OCI-LY1 (cell line): ENCODE data around the gene LRFN2.

ENCODE experiments used
- H2AFZ ChIP-seq: fragments of 200-600 bp; sonication (generic), shearing (Covaris generic); 2 replicates; pipeline ENCODE4 v1.6.0; 2014; ENCODE audit warnings: antibody characterized with exemption, mild to moderate bottlenecking, low read length
- H3F3A ChIP-seq: fragments of 200-600 bp; sonication (generic), shearing (Covaris generic); 2 replicates; pipeline ENCODE4 v1.6.0; 2014; ENCODE audit warnings: mild to moderate bottlenecking, antibody characterized with exemption, low read length, moderate library complexity; ENCODE audit not compliant: insufficient read depth
- H3K27ac ChIP-seq: fragments of 200-600 bp; sonication (generic); 2 replicates; pipeline ENCODE4 v1.5.1; 2014; ENCODE audit warnings: low read length, mixed run types, mild to moderate bottlenecking, low read depth; ENCODE audit not compliant: poor library complexity, severe bottlenecking
- H3K27me3 ChIP-seq: fragments of 200-600 bp; sonication (generic); 2 replicates; pipeline ENCODE4 v1.6.0; 2014; ENCODE audit warnings: antibody characterized with exemption, mild to moderate bottlenecking, low read length, moderate library complexity; ENCODE audit not compliant: insufficient read depth
- H3K36me3 ChIP-seq: fragments of 200-600 bp; sonication (generic); 2 replicates; pipeline ENCODE4 v1.6.1; 2014; ENCODE audit warnings: mild to moderate bottlenecking, antibody characterized with exemption, low read length, moderate library complexity, mixed read lengths; ENCODE audit not compliant: insufficient read depth
- H3K4me1 ChIP-seq: fragments of 200-600 bp; sonication (generic); 2 replicates; pipeline ENCODE4 v1.5.1; 2014; ENCODE audit warnings: mild to moderate bottlenecking, low read length, moderate library complexity; ENCODE audit not compliant: insufficient read depth, severe bottlenecking
- H3K4me2 ChIP-seq: fragments of 200-600 bp; sonication (generic), shearing (Covaris generic); 2 replicates; pipeline ENCODE4 v1.6.1; 2014; ENCODE audit warnings: low read length
- H3K4me3 ChIP-seq: fragments of 200-600 bp; sonication (generic); 2 replicates; pipeline ENCODE4 v1.5.1; 2014; ENCODE audit warnings: low read length, low read depth, mild to moderate bottlenecking, mixed read lengths; ENCODE audit not compliant: poor library complexity, severe bottlenecking
- H3K79me2 ChIP-seq: fragments of 200-600 bp; shearing (Covaris generic); 2 replicates; pipeline ENCODE4 v1.6.1; 2016; ENCODE audit warnings: mixed run types, low read length, mixed read lengths; ENCODE audit not compliant: insufficient read depth
- H3K9ac ChIP-seq: fragments of 200-600 bp; sonication (generic), shearing (Covaris generic); 2 replicates; pipeline ENCODE4 v1.6.1; 2014; ENCODE audit warnings: mild to moderate bottlenecking, low read length, mixed read lengths
- H3K9me2 ChIP-seq: fragments of 200-600 bp; sonication (generic), shearing (Covaris generic); 2 replicates; pipeline ENCODE4 v1.6.1; 2014; ENCODE audit warnings: low read depth, mild to moderate bottlenecking, low read length, mixed read lengths
- H3K9me3 ChIP-seq: fragments of 200-600 bp; shearing (Covaris generic); 2 replicates; pipeline ENCODE4 v1.6.1; 2014; ENCODE audit warnings: low read length, mixed read lengths
- H4K20me1 ChIP-seq: fragments of 200-600 bp; sonication (generic), shearing (Covaris generic); 2 replicates; pipeline ENCODE4 v1.6.0; 2016; ENCODE audit warnings: mild to moderate bottlenecking, low read length; ENCODE audit not compliant: insufficient read depth
- CTCF ChIP-seq: fragments of 200-600 bp; sonication (generic), shearing (Covaris generic); IDR thresholded peaks from 2 replicates; pipeline ENCODE4 v1.5.1; 2017; ENCODE audit warnings: mild to moderate bottlenecking, antibody characterized with exemption, low read length, moderate library complexity, mixed read lengths
- EZH2 ChIP-seq: fragments of 200-600 bp; sonication (generic), shearing (Covaris generic); IDR thresholded peaks from 2 replicates; pipeline ENCODE4 v1.8.0; 2017; ENCODE audit warnings: borderline replicate concordance, mixed run types, mild to moderate bottlenecking, antibody characterized with exemption, low read length, moderate library complexity, mixed read lengths

The LRFN2 gene

GRCh38 chr6:40342723-40343122 is 244.4 kb downstream of the LRFN2 start:
- Histone ChIP-seq H3K9ac (no peak overlapping the region), H2AFZ (no peak overlapping the region), H3F3A (no peaks in the 10 kb centered on the region), H3K9me2 (no peaks in the 10 kb centered on the region), H3K4me1 (no peaks in the 10 kb centered on the region), H3K9me3 (no peaks in the 10 kb centered on the region), H4K20me1 (no peaks in the 10 kb centered on the region), H3K27ac (no peak overlapping the region), H3K4me2 (no peak overlapping the region), H3K4me3 (no peak overlapping the region), H3K27me3 (no peaks in the 10 kb centered on the region), H3K79me2 (no peaks in the 10 kb centered on the region), H3K36me3 (no peaks in the 10 kb centered on the region)
- no peak for TF ChIP-seq EZH2
- TF ChIP-seq CTCF, result no peak

- Histone ChIP-seq H3K9me3 (no peaks in the 10 kb centered on the region), H3K79me2 (no peaks in the 10 kb centered on the region), H3K36me3 (no peaks in the 10 kb centered on the region), H3K27me3 (no peaks in the 10 kb centered on the region), H3K9me2 (no peaks in the 10 kb centered on the region), H4K20me1 (no peaks in the 10 kb centered on the region), H3K4me2 (no peak overlapping the region), H3K4me3 (no peak overlapping the region), H3F3A (no peaks in the 10 kb centered on the region), H3K9ac (no peak overlapping the region), H3K4me1 (no peaks in the 10 kb centered on the region), H3K27ac (no peak overlapping the region), H2AFZ (no peak overlapping the region)
- no peak for TF ChIP-seq EZH2
- no peak for TF ChIP-seq CTCF
Observed at GRCh38 chr6:40341726-40342125, 245.4 kb downstream of the LRFN2 start.
